NCI-H2196 treated with DMSO at 0.1 percent for 48 hours (cell line): ENCODE results near the gene RARRES2.

ENCODE experiments used
- DNase-seq: peaks from one replicate; lab custom pipeline; 2025; ENCODE audit not compliant: unreplicated experiment; lab: John Stamatoyannopoulos, UW

Gene RARRES2

DNA sequence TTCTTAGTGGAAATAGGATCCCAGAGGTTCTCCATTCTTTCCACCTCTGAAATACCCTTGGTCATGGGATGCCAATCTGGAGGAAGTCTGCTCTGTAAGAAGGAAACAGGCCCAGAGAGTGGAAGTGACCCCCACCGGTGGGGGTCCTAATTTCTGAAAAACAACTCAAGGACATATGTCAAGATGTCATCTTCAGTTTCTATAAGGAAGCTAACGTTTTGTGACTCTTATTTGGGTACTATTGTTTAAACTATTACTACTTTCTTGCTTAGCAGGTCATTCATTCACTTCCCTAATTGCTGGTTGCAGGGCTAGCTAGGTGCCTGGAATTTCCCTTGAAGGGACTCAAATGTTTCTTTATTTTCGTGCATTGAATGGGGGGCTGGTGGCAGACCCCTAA, 35.8 kb upstream of the RARRES2 start:
- DNase-seq = no peak

DNA sequence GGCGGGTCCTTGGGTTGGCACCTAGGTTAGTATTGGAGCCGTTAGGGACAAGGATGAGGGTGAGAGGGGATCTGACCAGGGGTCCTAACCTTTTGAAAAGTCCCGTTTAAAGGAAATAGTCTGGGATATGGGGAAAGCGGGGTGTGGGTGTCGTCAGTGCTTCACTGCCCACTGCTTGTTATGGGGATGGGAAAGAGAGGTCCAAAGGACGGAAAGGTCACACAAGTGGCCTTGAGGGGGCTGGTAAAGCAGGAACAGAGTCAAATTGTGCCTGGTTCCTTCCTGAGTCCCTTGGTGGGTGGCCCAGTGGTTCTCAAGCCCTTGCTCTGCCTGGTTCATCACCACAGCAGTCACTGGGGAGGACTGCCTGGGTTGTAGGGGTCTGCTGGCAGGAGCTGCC, 35.1 kb upstream of the RARRES2 start:
- DNase-seq = no peak

DNA sequence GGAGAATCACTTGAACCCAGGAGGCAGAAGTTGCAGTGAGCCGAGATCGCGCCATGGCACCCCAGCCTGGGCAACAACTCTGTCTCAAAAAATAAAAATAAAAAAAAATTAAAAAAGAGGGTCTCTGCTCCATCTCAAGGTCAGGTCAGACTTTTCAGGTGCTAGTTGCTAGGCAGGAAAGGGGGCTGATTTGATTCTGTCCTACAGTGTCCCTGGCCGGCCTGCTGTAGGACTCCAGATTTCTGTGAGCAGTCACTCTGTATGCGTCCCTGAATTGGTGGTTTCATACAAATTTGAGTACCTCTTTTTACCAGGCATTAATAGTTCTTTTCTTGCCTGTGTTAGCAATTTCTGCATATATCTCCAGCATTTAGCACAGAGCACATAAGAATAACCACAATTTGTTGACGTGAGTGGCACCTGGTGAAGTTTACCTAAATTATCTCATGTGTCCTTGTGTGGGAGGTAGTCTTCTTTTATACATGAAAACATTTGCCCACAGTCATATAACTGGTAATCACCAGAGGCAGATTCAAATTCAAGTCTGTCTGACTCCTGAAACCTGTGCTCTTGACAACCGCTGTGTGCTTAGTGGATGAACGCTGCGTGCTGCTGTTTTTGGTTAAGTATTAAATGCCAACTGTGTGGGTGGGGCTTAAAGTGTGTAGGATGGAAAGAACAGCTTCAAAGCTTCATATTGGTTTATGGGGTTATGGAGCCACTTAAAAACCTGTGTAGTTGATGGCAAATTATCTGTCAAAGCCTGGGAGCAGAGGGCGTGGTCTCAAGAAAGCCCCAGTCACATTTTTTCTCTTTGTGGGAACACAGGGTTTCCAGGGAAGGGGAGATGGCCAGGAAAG, 34.5 kb upstream of the RARRES2 start:
- no peak for DNase-seq

DNA sequence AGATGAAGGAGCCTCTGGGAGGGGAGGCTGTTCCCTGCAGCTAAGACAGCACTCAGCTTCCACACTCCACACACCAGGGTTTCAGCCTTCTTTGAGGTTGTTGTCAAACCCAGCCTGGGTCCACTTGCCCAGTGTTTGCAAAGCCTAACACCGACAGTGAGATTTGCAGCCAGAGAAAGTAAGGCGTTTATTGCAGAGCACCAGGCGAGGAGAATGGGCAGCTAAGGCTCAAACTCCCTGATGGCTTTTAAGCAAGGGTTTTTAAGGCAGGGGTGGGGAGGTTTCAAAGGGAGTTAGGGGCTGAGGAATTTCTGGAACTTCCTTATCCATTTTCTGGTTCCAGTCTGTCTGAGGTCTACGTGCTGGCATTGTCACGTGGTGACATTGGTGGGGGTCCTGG, 33.0 kb upstream of the RARRES2 start:
- DNase-seq = no peak

DNA sequence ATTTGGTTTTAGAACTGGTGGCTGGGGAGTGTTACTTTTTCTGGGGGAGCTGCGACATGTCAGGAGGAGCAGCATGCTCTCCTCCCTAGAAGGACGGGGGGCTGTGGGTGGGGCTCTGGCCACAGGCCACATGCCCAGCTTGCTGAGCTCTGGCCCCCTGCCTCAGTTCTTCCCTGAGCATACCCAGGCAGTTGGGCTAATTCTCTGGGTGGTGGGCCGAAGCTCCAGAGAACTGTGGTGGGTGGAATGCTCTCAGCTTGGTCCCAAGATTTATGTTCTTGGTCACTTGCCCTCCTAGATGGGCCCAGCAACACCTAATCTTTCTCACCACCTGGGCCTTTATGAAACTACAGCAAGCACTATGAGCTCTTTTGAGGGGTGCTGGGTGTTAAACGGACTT, 32.6 kb upstream of the RARRES2 start:
- no peak for DNase-seq

DNA sequence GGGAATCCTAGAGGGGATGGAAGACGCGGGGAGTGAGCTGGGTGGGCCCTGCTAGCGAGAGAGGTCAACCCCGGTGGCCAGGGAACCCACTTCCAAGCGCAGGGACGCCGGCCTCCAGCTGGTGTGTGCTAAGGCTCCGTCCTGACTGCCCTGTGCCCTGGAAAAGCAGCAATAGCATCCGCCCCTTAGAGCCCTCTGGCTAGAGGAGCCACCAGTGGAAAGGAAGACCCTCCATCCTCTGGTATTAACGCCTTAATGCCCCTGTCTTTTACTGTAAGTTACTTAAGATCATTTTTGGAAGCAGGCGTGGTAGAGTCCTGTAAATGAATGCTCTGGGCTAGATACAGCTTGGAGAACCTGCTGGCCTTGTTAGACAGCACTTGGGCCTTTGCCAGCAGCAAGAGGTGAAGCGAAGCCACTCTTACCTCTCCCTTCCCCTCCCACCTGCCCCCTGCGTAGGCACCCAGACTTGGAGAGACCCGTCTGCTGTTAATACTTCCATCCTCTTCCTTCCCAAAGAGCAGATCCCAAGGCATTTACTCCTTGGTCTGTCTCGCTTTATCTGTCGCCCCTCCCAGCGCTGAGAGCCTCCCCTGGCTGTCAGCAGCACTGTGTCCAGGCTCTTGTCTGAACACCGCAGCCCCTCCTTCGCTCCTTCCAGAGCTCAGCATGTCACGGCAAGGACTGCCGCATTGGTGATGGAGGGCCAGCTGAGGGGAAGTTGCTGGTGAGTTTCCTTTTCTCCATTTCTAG, 31.8 kb upstream of the RARRES2 start:
- no peak for DNase-seq

DNA sequence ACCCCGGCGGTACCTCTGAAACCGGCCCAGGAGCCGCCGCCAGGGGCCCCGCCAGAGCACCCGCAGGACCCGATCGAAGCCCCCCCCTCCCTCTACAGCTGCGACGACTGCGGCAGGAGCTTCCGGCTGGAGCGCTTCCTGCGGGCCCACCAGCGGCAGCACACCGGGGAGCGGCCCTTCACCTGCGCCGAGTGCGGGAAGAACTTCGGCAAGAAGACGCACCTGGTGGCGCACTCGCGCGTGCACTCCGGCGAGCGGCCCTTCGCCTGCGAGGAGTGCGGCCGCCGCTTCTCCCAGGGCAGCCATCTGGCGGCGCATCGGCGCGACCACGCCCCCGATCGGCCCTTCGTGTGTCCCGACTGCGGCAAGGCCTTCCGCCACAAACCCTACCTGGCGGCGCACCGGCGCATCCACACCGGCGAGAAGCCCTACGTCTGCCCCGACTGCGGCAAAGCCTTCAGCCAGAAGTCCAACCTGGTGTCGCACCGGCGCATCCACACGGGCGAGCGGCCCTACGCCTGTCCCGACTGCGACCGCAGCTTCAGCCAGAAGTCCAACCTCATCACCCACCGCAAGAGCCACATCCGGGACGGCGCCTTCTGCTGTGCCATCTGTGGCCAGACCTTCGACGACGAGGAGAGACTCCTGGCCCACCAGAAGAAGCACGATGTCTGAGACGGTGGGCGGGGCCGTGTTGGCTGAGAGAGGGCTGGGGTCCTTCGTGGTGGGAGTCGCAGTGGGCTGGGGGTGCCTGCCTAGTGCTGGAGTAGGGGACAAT, 31.0 kb upstream of the RARRES2 start:
- no peak for DNase-seq

DNA sequence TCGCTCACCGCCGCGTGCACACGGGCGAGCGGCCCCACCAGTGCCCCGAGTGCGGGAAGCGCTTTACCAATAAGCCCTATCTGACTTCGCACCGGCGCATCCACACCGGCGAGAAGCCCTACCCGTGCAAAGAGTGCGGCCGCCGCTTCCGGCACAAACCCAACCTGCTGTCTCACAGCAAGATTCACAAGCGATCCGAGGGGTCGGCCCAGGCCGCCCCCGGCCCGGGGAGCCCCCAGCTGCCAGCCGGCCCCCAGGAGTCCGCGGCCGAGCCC, 30.5 kb upstream of the RARRES2 start:
- no peak for DNase-seq

DNA sequence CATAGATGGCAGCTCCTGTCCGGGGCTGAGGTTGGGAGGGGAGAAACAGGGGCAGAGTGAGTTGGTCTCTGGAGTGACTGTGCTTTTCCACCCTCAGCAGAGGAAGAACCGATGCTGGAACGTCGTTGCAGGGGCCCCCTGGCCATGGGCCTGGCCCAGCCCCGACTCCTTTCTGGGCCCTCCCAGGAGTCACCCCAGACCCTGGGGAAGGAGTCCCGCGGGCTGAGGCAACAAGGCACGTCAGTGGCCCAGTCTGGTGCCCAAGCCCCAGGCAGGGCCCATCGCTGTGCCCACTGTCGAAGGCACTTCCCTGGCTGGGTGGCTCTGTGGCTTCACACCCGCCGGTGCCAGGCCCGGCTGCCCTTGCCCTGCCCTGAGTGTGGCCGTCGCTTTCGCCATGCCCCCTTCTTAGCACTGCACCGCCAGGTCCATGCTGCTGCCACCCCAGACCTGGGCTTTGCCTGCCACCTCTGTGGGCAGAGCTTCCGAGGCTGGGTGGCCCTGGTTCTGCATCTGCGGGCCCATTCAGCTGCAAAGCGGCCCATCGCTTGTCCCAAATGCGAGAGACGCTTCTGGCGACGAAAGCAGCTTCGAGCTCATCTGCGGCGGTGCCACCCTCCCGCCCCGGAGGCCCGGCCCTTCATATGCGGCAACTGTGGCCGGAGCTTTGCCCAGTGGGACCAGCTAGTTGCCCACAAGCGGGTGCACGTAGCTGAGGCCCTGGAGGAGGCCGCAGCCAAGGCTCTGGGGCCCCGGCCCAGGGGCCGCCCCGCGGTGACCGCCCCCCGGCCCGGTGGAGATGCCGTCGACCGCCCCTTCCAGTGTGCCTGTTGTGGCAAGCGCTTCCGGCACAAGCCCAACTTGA, 29.9 kb upstream of the RARRES2 start:
- no peak for DNase-seq

DNA sequence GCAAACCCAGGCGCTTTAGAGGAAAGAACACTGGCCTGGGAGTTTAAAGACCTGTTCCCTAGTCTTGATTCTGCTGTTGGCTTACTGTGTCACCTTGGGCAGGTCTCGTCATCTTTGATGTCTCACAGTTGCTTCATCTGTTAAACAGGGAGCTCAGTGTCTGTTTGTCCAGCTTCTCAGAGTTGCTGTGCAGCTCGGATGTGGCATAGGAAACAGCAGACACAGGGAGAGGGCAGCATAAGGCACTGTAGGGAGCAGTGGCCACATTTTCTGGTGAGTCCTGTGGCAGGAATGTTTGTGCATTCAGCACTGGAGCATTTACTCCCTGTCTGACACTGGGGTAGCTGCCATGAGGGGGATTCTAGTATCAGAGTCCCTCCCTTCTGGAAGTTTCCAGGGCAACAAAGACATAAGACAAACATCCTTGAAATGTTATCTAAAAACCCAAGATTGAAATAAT, 29.2 kb upstream of the RARRES2 start:
- no peak for DNase-seq

DNA sequence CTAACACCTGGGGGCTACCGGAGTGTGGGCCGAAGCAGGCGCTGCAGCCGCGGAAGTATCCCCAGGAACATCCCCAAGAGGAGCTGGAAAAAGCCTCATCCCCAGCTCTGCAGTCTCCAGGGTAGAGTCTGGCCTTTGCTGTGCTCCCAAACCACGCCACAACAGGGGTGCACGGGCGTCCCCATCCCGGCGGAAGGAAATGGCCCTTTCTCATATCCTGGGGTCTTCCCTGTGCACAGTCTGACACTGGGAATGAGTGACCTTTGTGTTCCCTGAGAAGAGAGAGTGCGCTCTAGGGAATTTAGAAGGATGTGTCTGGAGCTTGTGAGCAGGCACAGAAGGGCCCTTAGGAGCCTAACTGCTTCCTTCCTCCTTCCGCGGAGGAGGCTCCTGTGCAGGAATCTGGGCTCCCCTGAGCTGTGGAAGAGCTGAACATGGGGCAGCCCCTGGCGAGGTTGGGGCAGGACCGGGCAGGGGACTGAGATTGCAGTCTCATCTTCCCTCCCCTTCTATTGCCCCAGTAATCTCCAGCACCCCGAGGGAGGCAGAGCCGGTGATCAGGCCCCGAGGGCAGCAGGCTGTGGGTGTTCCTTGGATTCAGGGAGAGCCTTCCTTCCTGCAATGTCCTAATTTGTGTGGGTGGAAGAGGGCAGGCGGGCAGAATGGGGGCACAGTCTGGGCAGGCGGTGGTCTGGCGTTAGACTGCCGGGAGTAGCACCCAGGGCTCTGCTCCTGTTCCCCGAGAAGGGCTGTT, 28.5 kb upstream of the RARRES2 start:
- no peak for DNase-seq

DNA sequence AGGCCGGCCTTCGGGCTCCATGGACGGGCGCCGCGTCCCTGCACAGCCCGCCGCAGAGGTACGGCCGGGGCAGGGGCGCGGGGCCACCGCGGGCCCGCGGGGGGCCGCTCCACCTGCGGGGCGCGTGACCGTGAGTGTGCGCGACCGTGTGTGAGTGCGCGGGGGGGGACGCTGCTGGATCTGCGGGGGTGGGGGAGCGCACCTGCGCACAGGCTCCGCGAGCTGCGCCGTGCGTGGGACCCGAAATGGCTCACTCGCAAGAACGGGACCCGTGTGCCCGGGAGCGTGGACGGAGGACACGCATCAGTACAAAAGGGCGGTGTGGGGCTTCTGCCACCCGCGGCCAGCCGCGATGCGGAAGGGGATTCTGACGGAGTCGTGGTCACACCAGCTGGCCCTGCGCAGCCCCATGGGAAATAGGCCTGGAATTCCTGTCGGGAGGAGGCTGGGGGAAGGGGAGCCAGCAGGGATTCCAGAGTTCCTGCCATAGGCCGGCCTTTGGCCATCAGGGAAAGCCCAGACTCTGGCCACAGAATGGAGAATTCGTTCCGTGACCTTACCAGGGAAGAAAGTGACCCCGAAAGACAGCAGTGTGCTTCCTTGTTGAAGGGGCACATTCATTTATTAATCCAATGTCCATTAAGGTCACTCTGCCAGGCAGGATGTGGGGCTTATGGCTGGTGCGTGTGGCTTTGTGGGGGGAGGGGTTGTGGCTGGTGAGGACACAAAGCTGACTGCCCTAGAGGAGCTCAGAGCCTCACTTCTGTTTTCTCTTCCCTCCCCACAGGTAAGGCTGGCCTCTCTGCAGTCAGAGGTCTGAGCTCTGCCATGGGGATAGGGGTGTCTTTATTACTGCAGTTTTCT, 27.7 kb upstream of the RARRES2 start:
- no peak for DNase-seq

DNA sequence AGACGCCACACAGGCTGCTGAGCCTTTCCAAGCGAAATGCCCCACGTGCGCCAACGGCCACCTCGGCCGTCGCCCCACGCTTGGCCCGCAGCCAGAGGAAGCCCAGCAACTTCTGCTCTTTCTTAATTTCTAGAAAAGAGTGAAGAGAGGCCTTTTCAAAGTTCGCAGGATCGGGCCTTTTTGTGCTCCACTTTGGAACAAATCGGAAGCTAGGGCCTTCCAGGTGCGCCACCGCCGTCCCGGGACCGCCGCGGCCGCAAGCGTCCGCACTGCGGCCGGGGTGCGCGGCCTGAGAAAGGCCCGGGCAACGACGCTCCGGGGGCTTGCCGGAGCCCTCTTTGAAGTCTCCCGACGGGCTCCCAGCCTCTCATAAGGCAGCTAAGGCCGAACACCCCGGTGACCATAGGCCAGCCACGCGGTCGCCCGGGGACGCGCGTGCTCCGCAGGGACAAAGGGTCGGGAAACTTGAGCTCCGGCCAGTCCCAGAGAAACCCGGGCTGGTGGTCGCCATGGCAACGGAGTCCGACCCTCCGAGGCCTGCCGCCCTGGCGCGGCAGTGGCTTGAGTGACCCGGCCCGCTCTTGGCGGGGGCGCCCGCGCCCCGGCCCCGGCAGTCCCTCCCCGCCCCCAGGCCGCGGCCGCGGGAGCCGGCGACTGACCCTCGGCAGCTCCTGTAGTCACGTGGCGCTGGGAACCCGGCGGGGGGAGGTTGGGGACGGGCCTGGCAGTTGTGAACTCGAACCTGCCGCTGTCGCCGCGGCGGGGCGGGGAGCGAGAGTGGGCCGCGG, 26.9 kb upstream of the RARRES2 start, which contains the start of gene REPIN1:
TSS of gene REPIN1 (plus strand) at position 727 of the 788 bp plus-strand sequence. CDS start 890 bp downstream, outside the sequence.
- peak; percentile 84 for DNase-seq

DNA sequence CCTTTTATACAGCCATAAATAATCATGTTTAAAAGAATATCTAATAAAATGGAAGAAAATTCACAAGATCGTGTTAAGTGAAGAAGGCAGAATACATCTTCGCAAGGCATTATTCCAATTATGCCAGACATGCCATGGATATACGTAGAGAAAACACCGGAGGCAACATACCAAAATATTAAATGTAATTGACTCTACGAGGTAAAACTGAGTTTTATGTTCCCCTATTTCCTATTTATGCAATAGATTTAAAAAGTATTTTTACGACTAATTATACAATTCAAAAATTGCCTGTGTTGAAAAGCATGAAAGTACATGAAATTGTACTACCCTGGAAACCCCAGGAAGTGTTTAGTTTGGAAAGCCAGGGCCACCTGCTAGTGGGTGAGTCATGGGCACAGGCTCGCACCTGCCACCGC, 26.3 kb upstream of the RARRES2 start:
- DNase-seq = no peak

DNA sequence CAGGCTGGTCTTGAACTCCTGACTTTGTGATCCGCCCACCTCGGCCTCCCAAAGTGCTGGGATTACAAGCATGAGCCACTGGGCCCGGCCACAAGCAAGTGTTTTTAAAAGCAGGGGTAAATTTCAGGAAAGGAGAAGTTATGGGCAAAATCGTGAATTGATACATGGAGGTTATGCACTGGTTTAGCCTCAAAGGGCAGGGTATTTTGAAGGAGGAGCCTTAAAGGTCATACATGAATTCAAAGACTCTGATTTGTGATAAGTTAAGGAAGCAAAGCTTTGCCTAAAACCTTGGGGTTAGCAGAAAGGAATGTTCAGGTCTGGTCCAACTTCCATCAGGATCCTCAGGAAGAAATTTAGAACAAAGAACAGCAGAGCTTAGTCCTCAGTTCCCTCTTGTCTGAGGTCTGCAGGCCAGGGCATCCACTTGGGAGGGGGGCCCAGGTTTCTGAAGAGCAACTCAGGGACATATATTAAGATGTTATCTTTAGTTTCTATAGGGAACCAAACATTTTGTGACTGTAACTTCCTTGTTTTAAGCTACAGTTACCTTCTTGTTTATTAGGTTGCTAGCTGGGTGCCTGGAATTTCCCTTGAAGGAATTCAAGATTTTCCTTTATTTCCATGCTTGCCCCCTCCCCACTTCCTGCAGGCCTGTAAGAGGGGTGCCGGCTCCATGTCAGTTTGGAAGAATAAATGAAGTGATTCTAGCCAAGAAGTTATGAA, 24.4 kb upstream of the RARRES2 start:
- DNase-seq = no peak

DNA sequence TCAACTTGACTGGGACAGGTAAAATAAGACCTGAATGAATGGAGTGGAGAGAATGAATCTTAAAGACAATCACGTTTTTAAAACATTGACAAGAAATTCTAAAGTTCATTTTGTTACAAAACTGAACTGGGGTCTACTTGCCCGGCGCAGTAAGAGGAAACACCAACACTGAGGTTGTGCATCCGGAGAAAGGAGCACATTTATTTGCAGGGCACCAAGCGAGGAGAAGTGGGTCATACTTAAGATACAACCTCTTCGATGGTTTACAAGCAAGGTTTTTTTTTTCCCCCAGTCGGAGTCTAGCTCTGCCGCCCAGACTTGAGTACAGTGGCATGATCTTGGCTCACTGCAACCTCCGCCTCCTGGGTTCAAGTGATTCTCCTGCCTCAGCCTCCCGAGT, 23.8 kb upstream of the RARRES2 start:
- no peak for DNase-seq

DNA sequence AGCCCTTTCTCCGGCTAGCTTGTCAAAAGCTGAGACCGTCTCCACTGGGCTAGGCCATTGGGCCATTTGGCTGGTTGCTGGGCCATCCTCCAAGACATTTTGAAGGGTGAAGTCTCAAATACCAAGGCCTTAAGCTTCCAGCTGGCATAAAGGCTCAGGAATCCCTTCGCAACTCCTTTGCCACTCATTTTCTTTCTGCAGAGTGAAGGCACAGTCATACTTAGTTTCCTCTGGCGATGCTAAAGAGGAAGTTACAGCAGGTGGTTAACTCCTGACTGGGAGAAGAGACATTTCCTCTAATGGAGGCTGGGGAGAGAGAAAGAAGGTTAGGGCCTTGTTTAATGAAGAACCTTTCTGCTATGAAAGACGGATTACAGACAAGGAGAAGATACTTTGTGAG, 22.4 kb upstream of the RARRES2 start:
- no peak for DNase-seq

DNA sequence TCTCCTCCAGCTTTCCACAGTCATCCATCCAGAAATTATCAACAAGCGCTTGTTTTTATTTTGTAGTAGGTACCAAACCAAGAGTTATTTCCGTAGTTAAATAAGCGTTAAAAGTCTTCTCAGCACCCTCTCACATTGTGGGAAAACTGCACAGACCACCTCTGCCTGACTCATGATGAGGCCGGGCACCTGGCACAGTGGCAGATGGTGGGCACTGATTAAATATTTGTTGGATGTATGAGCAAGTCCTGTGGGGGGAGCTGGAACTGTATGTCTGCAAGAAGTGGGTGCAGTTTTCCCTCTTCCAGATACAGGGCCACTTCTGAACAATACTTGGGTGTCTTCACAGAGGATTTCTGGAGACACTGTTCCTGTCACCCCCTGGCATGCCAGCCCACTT, 21.9 kb upstream of the RARRES2 start:
- DNase-seq = no peak
